ENCODE results near the gene JSRP1. TPM values are rescaled to one million over a fixed set of nuclear protein-coding genes. Genes with fewer than 3 reads are reported as not detected.

JSRP1 gene
- total and polyA plus RNA-seq, 2 donors (not counting 1 experiment from before 2014, with no cell fraction given), result not detected

DNA sequence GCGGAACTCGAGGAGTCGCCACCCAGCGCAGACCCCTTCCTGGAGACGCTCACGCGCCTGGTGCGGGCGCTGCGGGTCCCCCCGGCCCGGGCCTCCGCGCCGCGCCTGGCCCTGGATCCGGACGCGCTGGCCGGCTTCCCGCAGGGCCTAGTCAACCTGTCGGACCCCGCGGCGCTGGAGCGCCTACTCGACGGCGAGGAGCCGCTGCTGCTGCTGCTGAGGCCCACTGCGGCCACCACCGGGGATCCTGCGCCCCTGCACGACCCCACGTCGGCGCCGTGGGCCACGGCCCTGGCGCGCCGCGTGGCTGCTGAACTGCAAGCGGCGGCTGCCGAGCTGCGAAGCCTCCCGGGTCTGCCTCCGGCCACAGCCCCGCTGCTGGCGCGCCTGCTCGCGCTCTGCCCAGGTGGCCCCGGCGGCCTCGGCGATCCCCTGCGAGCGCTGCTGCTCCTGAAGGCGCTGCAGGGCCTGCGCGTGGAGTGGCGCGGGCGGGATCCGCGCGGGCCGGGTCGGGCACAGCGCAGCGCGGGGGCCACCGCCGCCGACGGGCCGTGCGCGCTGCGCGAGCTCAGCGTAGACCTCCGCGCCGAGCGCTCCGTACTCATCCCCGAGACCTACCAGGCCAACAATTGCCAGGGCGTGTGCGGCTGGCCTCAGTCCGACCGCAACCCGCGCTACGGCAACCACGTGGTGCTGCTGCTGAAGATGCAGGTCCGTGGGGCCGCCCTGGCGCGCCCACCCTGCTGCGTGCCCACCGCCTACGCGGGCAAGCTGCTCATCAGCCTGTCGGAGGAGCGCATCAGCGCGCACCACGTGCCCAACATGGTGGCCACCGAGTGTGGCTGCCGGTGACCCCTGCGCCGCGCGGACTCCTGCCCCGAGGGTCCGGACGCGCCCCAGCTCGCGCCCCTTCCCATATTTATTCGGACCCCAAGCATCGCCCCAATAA is 4.8 kb downstream of the JSRP1 start:
- H3K36me3 ChIP-seq (ENCODE audit: control insufficient read depth, insufficient read depth, low read length), result peaks cover 15% of the 10 kb centered on the region
- H3K4me1 ChIP-seq (ENCODE audit: control insufficient read depth, extremely low read depth, insufficient read depth, low read length), result peaks cover 7% of the 10 kb centered on the region
- DNase-seq (ENCODE audit: low read depth in 2 of 2), result peak in 1 of 2 donors; percentile 25
- H3K9ac ChIP-seq (ENCODE audit: insufficient read depth, low read length), result no peak overlapping the region
- H3K4me2 ChIP-seq (ENCODE audit: extremely low read depth, insufficient read depth, low read length), result no peak overlapping the region
- H3K79me2 ChIP-seq (ENCODE audit: control insufficient read depth, insufficient read depth, low read length), result no peaks in the 10 kb centered on the region
- no peak overlapping the region for H3K4me3 ChIP-seq (replicated peaks in 1 of 4; ENCODE audit: control extremely low read depth in 1 of 4, insufficient read depth in 1 of 4, low read depth in 3 of 4, low read length in 4 of 4)
- TF ChIP-seq, protein P1, sequence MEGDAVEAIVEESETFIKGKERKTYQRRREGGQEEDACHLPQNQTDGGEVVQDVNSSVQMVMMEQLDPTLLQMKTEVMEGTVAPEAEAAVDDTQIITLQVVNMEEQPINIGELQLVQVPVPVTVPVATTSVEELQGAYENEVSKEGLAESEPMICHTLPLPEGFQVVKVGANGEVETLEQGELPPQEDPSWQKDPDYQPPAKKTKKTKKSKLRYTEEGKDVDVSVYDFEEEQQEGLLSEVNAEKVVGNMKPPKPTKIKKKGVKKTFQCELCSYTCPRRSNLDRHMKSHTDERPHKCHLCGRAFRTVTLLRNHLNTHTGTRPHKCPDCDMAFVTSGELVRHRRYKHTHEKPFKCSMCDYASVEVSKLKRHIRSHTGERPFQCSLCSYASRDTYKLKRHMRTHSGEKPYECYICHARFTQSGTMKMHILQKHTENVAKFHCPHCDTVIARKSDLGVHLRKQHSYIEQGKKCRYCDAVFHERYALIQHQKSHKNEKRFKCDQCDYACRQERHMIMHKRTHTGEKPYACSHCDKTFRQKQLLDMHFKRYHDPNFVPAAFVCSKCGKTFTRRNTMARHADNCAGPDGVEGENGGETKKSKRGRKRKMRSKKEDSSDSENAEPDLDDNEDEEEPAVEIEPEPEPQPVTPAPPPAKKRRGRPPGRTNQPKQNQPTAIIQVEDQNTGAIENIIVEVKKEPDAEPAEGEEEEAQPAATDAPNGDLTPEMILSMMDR (conservative IDR thresholded peaks at IDR 0.05 in 1 of 2, IDR thresholded peaks at IDR 0.05 in 1 of 2; ENCODE audit: low read depth in 1 of 2, low read length in 2 of 2), result no peak
- TF ChIP-seq EZH2 (IDR thresholded peaks at IDR 0.05; ENCODE audit: low read length, missing control alignments), result peak; percentile 47
- peaks cover 38% of the 10 kb centered on the region for H3K27me3 ChIP-seq (ENCODE audit: control insufficient read depth, insufficient read depth, low read length)
- H3K9me3 ChIP-seq (ENCODE audit: control insufficient read depth, insufficient read depth, low read depth, low read length), result no peaks in the 10 kb centered on the region
- no peak overlapping the region for H2AFZ ChIP-seq (ENCODE audit: low read length)
- H4K20me1 ChIP-seq (ENCODE audit: control insufficient read depth, extremely low read depth, insufficient read depth, low read length), result no peaks in the 10 kb centered on the region
- no peak overlapping the region for H3K27ac ChIP-seq (ENCODE audit: insufficient read depth, low read length)

DNA sequence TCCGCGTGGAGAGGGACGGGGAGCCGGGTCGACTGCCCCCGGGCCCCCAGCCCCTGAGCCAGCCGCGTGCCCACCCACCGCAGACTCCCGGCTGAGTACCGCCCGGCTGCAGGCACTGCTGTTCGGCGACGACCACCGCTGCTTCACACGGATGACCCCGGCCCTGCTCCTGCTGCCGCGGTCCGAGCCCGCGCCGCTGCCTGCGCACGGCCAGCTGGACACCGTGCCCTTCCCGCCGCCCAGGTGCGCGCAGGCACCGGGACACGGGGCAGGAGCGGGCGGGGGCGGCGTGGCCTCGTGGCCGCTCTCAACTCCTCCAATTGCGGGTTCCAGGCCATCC is 5.5 kb downstream of the JSRP1 start:
- Histone ChIP-seq H3K9me3 (ENCODE audit: control insufficient read depth, insufficient read depth, low read depth, low read length) (no peaks in the 10 kb centered on the region), H3K4me1 (ENCODE audit: control insufficient read depth, extremely low read depth, insufficient read depth, low read length) (peaks cover 7% of the 10 kb centered on the region), H3K36me3 (ENCODE audit: control insufficient read depth, insufficient read depth, low read length) (peaks cover 16% of the 10 kb centered on the region), H3K27me3 (ENCODE audit: control insufficient read depth, insufficient read depth, low read length) (peaks cover 38% of the 10 kb centered on the region), H2AFZ (ENCODE audit: low read length) (no peak overlapping the region), H3K79me2 (ENCODE audit: control insufficient read depth, insufficient read depth, low read length) (no peaks in the 10 kb centered on the region), H3K4me2 (ENCODE audit: extremely low read depth, insufficient read depth, low read length) (no peak overlapping the region), H3K27ac (ENCODE audit: insufficient read depth, low read length) (no peak overlapping the region), H4K20me1 (ENCODE audit: control insufficient read depth, extremely low read depth, insufficient read depth, low read length) (no peaks in the 10 kb centered on the region), H3K9ac (ENCODE audit: insufficient read depth, low read length) (no peak overlapping the region), H3K4me3 (replicated peaks in 1 of 4; ENCODE audit: control extremely low read depth in 1 of 4, insufficient read depth in 1 of 4, low read depth in 3 of 4, low read length in 4 of 4) (no peak overlapping the region)
- TF ChIP-seq EZH2 (IDR thresholded peaks at IDR 0.05; ENCODE audit: low read length, missing control alignments), result peak; percentile 81
- TF ChIP-seq, protein P1 (conservative IDR thresholded peaks at IDR 0.05 in 1 of 2, IDR thresholded peaks at IDR 0.05 in 1 of 2; ENCODE audit: low read depth in 1 of 2, low read length in 2 of 2), result no peak
- no peak for DNase-seq (ENCODE audit: low read depth in 2 of 2)

DNA sequence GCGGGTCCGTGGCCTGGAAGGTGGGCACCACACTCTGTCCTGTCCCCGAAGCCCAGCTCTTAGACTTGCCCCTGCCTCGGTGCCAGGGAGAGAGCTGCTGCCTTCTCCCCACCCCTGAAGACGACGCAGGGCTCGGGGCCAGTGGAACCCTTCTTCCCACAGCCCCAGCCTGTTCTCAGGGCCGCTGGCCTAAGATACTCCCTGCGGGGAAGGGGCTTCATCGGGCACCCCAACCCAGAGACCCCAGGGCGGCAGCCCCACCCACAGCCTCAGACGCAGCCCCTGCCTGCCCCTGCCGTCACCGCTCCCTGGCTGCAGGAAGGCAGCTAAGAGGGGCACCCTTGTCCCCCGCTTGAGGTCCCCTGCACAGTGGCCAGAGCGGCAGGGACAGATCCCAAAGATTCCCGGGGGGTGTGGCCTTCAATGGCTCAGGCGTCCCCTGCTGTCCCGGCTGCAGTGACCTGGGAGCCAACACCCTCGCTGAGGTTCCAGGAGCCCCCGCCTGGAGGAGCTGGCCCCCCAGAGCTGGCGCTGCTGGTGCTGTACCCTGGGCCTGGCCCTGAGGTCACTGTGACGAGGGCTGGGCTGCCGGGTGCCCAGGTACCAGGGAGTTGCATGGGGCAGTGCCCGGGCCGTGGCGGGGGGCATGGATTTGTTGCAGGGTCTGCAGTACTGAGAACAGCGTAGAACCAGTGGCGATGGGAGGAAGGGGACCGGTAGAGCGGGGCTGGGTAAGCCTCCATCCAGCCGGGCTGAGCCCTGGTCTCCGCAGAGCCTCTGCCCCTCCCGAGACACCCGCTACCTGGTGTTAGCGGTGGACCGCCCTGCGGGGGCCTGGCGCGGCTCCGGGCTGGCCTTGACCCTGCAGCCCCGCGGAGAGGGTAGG is 6.1 kb downstream of the JSRP1 start:
- H3K9me3 ChIP-seq (ENCODE audit: control insufficient read depth, insufficient read depth, low read depth, low read length), result no peaks in the 10 kb centered on the region
- H3K4me3 ChIP-seq (replicated peaks in 1 of 4; ENCODE audit: control extremely low read depth in 1 of 4, insufficient read depth in 1 of 4, low read depth in 3 of 4, low read length in 4 of 4), result no peak overlapping the region
- TF ChIP-seq EZH2 (IDR thresholded peaks at IDR 0.05; ENCODE audit: low read length, missing control alignments), result peak; percentile 35
- TF ChIP-seq, protein P1 (conservative IDR thresholded peaks at IDR 0.05 in 1 of 2, IDR thresholded peaks at IDR 0.05 in 1 of 2; ENCODE audit: low read depth in 1 of 2, low read length in 2 of 2), result no peak
- H2AFZ ChIP-seq (ENCODE audit: low read length), result no peak overlapping the region
- no peak overlapping the region for H3K4me2 ChIP-seq (ENCODE audit: extremely low read depth, insufficient read depth, low read length)
- no peak overlapping the region for H3K27ac ChIP-seq (ENCODE audit: insufficient read depth, low read length)
- H3K79me2 ChIP-seq (ENCODE audit: control insufficient read depth, insufficient read depth, low read length), result no peaks in the 10 kb centered on the region
- no peaks in the 10 kb centered on the region for H4K20me1 ChIP-seq (ENCODE audit: control insufficient read depth, extremely low read depth, insufficient read depth, low read length)
- DNase-seq (ENCODE audit: low read depth in 2 of 2), result no peak
- no peak overlapping the region for H3K9ac ChIP-seq (ENCODE audit: insufficient read depth, low read length)
- H3K36me3 ChIP-seq (ENCODE audit: control insufficient read depth, insufficient read depth, low read length), result peaks cover 20% of the 10 kb centered on the region
- peaks cover 7% of the 10 kb centered on the region for H3K4me1 ChIP-seq (ENCODE audit: control insufficient read depth, extremely low read depth, insufficient read depth, low read length)
- H3K27me3 ChIP-seq (ENCODE audit: control insufficient read depth, insufficient read depth, low read length), result peaks cover 38% of the 10 kb centered on the region

All from fibroblast of lung (primary cell).